GM18951 (cell line): Measurements from ENCODE around the gene SCGB3A2.

ENCODE experiments used
- POLR2A ChIP-seq: IDR thresholded peaks from 4 replicates; pipeline ENCODE4 v1.6.1; 2011; ENCODE audit warnings: mild to moderate bottlenecking; ENCODE audit not compliant: insufficient read length, insufficient read depth; ENCODE audit errors: extremely low read depth
- in situ Hi-C: fragments of 300-500 bp; cut with MboI; formaldehyde crosslinking; loops from one replicate; pipeline ENCODE4 v1.12.0; 2022; ENCODE audit warnings: low sequenced_read_pairs, mixed read lengths, inconsistent platforms; ENCODE audit not compliant: unreplicated experiment

Gene SCGB3A2

GRCh38 chr5:147874910-147875367, 3.6 kb upstream of the SCGB3A2 start:
- no peak for TF ChIP-seq POLR2A
- in situ Hi-C loops: no loop called here

- TF ChIP-seq POLR2A: no peak
- in situ Hi-C loops: no loop called here
These were observed 2.4 kb upstream of the SCGB3A2 start for GRCh38 chr5:147876141-147876540.

GRCh38 chr5:147876626-147877025, 1.9 kb upstream of the SCGB3A2 start:
- TF ChIP-seq POLR2A: no peak
- in situ Hi-C loops: no loop called here

- TF ChIP-seq POLR2A: no peak
These were observed 1.3 kb downstream of the SCGB3A2 start for GRCh38 chr5:147879784-147880183.

GRCh38 chr5:147880487-147880886, 2.0 kb downstream of the SCGB3A2 start:
- in situ Hi-C loops: no loop called here
- TF ChIP-seq POLR2A: no peak

More at GRCh38 chr5:147879784-147880183, 1.3 kb downstream of the SCGB3A2 start:
- in situ Hi-C loops: no loop called here

GRCh38 chr5:147882586-147883313, 4.2 kb downstream of the SCGB3A2 start:
- TF ChIP-seq POLR2A: no peak
- in situ Hi-C loops: no loop called here

GRCh38 chr5:147887026-147887627, 8.6 kb downstream of the SCGB3A2 start:
- in situ Hi-C loops: no loop called here
- no peak for TF ChIP-seq POLR2A

- TF ChIP-seq POLR2A: no peak
- in situ Hi-C loops: no loop called here
These were observed 9.4 kb downstream of the SCGB3A2 start for GRCh38 chr5:147887930-147888329.

- in situ Hi-C loops: no loop called here
- no peak for TF ChIP-seq POLR2A
These were observed 14.3 kb downstream of the SCGB3A2 start for GRCh38 chr5:147892696-147893296.

- no peak for TF ChIP-seq POLR2A
- in situ Hi-C loops: no loop called here
These were observed 15.3 kb downstream of the SCGB3A2 start for GRCh38 chr5:147893820-147894219.

GRCh38 chr5:147895864-147896263, 17.4 kb downstream of the SCGB3A2 start:
- in situ Hi-C loops: no loop called here
- no peak for TF ChIP-seq POLR2A

- TF ChIP-seq POLR2A: no peak
- in situ Hi-C loops: no loop called here
These were observed 20.4 kb downstream of the SCGB3A2 start for GRCh38 chr5:147898875-147899401.

GRCh38 chr5:147901599-147902039, 23.1 kb downstream of the SCGB3A2 start:
- TF ChIP-seq POLR2A: no peak
- in situ Hi-C loops: no loop called here
